Measurements from ENCODE around the gene SYT2. TPM values are rescaled to one million over a fixed set of nuclear protein-coding genes. Genes with fewer than 3 reads are reported as not detected.
"Not testable (repeated sequence)": the region's sequence is repeated elsewhere in the genome, so short reads cannot be mapped to it uniquely, and the experiment has no call there.

The SYT2 gene
- total RNA-seq, 1 donor from 2014 or later, result 0.26 TPM

DNA sequence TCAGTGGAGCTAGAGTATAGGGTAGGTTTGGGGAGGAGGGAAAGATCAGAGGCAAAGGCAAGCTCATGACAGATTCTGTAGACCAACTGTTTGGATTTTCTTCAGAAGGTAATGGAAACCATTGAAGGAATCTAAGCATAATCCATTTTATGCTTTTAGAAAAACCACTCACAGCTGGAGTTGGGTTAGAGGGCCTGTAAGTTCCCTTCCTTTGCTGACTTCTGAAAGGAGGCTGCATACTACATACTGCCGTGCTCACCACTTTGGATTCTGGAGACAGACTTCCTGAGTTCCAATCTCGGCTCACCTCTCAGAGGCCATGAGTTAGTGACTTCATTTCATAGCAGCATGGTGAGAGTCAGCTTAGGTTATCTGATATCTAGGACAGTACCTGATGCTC is 6.4 kb upstream of the SYT2 start:
- Histone ChIP-seq H2AFZ (replicated peaks) (no peak overlapping the region), H3F3A (ENCODE audit: low read depth) (peaks cover 31% of the 10 kb centered on the region), H3K4me1 (peaks cover 22% of the 10 kb centered on the region), H3K4me3 (no peak overlapping the region), H3K27me3 (peaks cover 4% of the 10 kb centered on the region), H3K27ac (no peak overlapping the region), H3K36me3 (no peaks in the 10 kb centered on the region), H3K4me2 (no peak overlapping the region), H3K79me2 (ENCODE audit: low read depth) (no peaks in the 10 kb centered on the region), H3K9me3 (ENCODE audit: low read depth) (no peaks in the 10 kb centered on the region), H4K20me1 (ENCODE audit: low read depth) (peaks cover 7% of the 10 kb centered on the region), H3K9ac (no peak overlapping the region)
- Mint-ChIP-seq H3K9me3 (no peaks in the 10 kb centered on the region), H3K27me3 (ENCODE audit: insufficient read depth, low read depth) (peaks cover 12% of the 10 kb centered on the region), H3K4me1 (peaks cover 17% of the 10 kb centered on the region), H3K27ac (no peak overlapping the region), H3K4me3 (no peak overlapping the region), H3K36me3 (no peaks in the 10 kb centered on the region)
- no peak for DNase-seq (ENCODE audit: low spot score)
- no peak for TF ChIP-seq EZH2phosphoT487 (IDR thresholded peaks at IDR 0.05)
- TF ChIP-seq, protein P1, sequence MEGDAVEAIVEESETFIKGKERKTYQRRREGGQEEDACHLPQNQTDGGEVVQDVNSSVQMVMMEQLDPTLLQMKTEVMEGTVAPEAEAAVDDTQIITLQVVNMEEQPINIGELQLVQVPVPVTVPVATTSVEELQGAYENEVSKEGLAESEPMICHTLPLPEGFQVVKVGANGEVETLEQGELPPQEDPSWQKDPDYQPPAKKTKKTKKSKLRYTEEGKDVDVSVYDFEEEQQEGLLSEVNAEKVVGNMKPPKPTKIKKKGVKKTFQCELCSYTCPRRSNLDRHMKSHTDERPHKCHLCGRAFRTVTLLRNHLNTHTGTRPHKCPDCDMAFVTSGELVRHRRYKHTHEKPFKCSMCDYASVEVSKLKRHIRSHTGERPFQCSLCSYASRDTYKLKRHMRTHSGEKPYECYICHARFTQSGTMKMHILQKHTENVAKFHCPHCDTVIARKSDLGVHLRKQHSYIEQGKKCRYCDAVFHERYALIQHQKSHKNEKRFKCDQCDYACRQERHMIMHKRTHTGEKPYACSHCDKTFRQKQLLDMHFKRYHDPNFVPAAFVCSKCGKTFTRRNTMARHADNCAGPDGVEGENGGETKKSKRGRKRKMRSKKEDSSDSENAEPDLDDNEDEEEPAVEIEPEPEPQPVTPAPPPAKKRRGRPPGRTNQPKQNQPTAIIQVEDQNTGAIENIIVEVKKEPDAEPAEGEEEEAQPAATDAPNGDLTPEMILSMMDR (IDR thresholded peaks at IDR 0.05), result no peak

DNA sequence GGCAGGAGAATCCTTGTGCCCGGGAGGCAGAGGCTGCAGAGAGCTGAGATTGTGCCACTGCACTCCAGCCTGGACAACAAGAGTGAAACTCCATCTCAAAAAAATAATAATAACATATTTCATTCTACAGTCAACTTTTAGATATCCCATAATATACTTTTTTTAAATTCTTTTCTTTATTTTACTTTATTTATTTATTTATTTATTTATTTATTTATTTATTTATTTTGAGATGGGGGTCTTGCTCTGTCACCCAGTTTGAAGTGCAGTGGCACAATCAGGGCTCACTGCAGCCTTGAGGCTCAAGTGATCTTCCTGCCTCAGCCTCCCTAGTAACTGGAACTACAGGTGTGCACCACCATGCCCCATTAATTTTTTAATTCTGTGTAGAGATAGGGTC is 3.9 kb upstream of the SYT2 start:
- H2AFZ ChIP-seq (replicated peaks); H3K27ac ChIP-seq; H3K9me3 ChIP-seq (ENCODE audit: low read depth); H3K4me3 ChIP-seq; H3K4me3 Mint-ChIP-seq; H3K9ac ChIP-seq; H3K36me3 ChIP-seq; H3K79me2 ChIP-seq (ENCODE audit: low read depth); DNase-seq (ENCODE audit: low spot score); H3K36me3 Mint-ChIP-seq; H3K4me2 ChIP-seq; H3K27ac Mint-ChIP-seq; H3K9me3 Mint-ChIP-seq: not testable (repeated sequence)
- H3F3A ChIP-seq (ENCODE audit: low read depth), result peaks cover 32% of the 10 kb centered on the region
- H3K27me3 ChIP-seq, result peaks cover 29% of the 10 kb centered on the region
- H4K20me1 ChIP-seq (ENCODE audit: low read depth), result peaks cover 12% of the 10 kb centered on the region
- Mint-ChIP-seq H3K27me3 (ENCODE audit: insufficient read depth, low read depth) (peaks cover 18% of the 10 kb centered on the region), H3K4me1 (peaks cover 26% of the 10 kb centered on the region)
- peaks cover 36% of the 10 kb centered on the region for H3K4me1 ChIP-seq

DNA sequence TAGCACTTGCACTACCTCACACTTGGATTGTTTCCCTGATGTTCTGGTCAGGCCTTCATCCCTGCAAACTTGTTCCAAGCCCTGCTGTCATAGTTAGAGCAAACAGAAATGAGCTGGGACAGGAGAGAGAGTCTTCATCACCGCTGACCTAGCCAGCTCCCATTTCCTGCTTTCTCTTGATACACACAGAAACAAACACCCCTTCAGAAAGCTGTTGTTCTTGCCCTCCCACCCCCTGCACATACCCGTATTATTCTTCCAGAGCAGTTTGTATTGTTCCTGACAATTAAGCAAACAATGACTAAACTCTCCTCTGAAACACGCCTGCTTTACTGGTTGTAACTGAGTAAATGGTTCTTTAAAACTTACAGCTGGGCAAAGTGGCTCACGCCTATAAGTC is 2.9 kb upstream of the SYT2 start:
- TF ChIP-seq, protein P1 (IDR thresholded peaks at IDR 0.05), result no peak
- no peak for TF ChIP-seq EZH2 (IDR thresholded peaks at IDR 0.05)
- no peak for TF ChIP-seq EZH2phosphoT487 (IDR thresholded peaks at IDR 0.05)
- H2AFZ ChIP-seq (replicated peaks), result no peak overlapping the region
- no peak overlapping the region for H3K4me3 ChIP-seq
- Mint-ChIP-seq H3K27me3 (ENCODE audit: insufficient read depth, low read depth) (peaks cover 27% of the 10 kb centered on the region), H3K36me3 (no peaks in the 10 kb centered on the region), H3K4me1 (peaks cover 30% of the 10 kb centered on the region), H3K27ac (no peak overlapping the region), H3K9me3 (no peaks in the 10 kb centered on the region), H3K4me3 (no peak overlapping the region)
- peaks cover 12% of the 10 kb centered on the region for H4K20me1 ChIP-seq (ENCODE audit: low read depth)
- peak; percentile 35 for DNase-seq (ENCODE audit: low spot score)
- peaks cover 40% of the 10 kb centered on the region for H3K27me3 ChIP-seq
- no peak overlapping the region for H3K9ac ChIP-seq
- no peaks in the 10 kb centered on the region for H3K36me3 ChIP-seq
- peaks cover 32% of the 10 kb centered on the region for H3F3A ChIP-seq (ENCODE audit: low read depth)
- H3K4me2 ChIP-seq, result peak overlapping the region; percentile 62
- H3K4me1 ChIP-seq, result peaks cover 38% of the 10 kb centered on the region
- H3K27ac ChIP-seq, result no peak overlapping the region
- no peaks in the 10 kb centered on the region for H3K9me3 ChIP-seq (ENCODE audit: low read depth)
- no peaks in the 10 kb centered on the region for H3K79me2 ChIP-seq (ENCODE audit: low read depth)

DNA sequence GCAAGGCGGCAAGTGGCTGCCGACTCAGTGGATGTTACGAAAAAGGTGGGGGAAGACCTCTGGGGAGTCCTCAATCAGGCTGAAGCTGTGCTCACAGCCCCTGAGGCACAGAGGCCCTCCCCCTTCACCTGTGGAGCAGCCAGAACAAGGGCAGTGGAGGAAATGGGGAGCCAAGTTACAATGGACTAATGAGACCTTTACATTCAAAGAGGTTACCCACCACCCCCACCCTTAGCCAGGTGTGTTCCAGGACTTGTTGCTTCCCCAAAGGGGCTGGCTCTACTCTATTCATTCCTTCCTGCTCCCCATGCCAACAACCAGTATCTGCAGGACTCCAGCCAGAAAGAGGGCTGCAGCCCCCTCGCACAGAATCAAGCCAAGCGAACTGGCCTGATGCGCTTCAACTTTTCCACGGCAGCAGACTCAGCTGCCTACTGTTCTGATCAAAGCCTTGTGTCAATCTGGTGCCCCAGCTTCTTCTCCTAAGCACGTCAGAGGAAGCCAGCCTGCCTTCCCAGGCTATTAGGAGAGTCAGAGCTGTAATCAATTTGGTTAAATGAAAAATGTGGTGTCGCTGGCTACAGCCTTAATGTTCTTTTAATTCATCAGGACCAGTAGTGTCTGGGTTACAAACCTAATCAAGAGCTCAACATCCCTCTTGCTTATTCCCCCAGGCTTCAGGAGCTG is 1.8 kb upstream of the SYT2 start:
- Mint-ChIP-seq H3K36me3 (no peaks in the 10 kb centered on the region), H3K27ac (no peak overlapping the region), H3K4me1 (peaks cover 30% of the 10 kb centered on the region), H3K9me3 (no peaks in the 10 kb centered on the region), H3K27me3 (ENCODE audit: insufficient read depth, low read depth) (peaks cover 37% of the 10 kb centered on the region), H3K4me3 (peak overlapping the region; percentile 46)
- H3K27ac ChIP-seq, result no peak overlapping the region
- H3K36me3 ChIP-seq, result no peaks in the 10 kb centered on the region
- H3K4me2 ChIP-seq, result no peak overlapping the region
- H3K9me3 ChIP-seq (ENCODE audit: low read depth), result no peaks in the 10 kb centered on the region
- peaks cover 50% of the 10 kb centered on the region for H3K27me3 ChIP-seq
- peaks cover 12% of the 10 kb centered on the region for H4K20me1 ChIP-seq (ENCODE audit: low read depth)
- H3F3A ChIP-seq (ENCODE audit: low read depth), result peaks cover 32% of the 10 kb centered on the region
- no peak overlapping the region for H3K4me3 ChIP-seq
- no peak for TF ChIP-seq EZH2 (IDR thresholded peaks at IDR 0.05)
- TF ChIP-seq EZH2phosphoT487 (IDR thresholded peaks at IDR 0.05), result no peak
- TF ChIP-seq, protein P1 (IDR thresholded peaks at IDR 0.05), result no peak
- H2AFZ ChIP-seq (replicated peaks), result no peak overlapping the region
- H3K9ac ChIP-seq, result no peak overlapping the region
- peak; percentile 38 for DNase-seq (ENCODE audit: low spot score)
- H3K4me1 ChIP-seq, result peaks cover 38% of the 10 kb centered on the region
- no peaks in the 10 kb centered on the region for H3K79me2 ChIP-seq (ENCODE audit: low read depth)
